Measurements from ENCODE around the gene TANGO2.

GRCh38 chr22:20051927-20052308, 31.0 kb downstream of the TANGO2 start:
- TF ChIP-seq, protein P1, sequence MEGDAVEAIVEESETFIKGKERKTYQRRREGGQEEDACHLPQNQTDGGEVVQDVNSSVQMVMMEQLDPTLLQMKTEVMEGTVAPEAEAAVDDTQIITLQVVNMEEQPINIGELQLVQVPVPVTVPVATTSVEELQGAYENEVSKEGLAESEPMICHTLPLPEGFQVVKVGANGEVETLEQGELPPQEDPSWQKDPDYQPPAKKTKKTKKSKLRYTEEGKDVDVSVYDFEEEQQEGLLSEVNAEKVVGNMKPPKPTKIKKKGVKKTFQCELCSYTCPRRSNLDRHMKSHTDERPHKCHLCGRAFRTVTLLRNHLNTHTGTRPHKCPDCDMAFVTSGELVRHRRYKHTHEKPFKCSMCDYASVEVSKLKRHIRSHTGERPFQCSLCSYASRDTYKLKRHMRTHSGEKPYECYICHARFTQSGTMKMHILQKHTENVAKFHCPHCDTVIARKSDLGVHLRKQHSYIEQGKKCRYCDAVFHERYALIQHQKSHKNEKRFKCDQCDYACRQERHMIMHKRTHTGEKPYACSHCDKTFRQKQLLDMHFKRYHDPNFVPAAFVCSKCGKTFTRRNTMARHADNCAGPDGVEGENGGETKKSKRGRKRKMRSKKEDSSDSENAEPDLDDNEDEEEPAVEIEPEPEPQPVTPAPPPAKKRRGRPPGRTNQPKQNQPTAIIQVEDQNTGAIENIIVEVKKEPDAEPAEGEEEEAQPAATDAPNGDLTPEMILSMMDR (IDR thresholded peaks at IDR 0.05 in 8 of 11, conservative IDR thresholded peaks at IDR 0.05 in 3 of 11), result no peak
- TF ChIP-seq POLR2A (IDR thresholded peaks at IDR 0.05), result no peak
